GM08714 (cell line): ENCODE measurements around the gene TAOK2.

Source experiments
- H3K4me3 ChIP-seq: fragments of 200-500 bp; sonication (Bioruptor generic); 2 replicates; pipeline ENCODE4 v1.5.1; 2014; ENCODE audit warnings: mild to moderate bottlenecking, low read length, inconsistent platforms
- ZNF274 ChIP-seq: IDR thresholded peaks from 2 replicates; pipeline ENCODE4 v1.6.1; 2012; ENCODE audit warnings: mild to moderate bottlenecking, low read depth, low read length

The TAOK2 gene

GRCh38 chr16:29996766-29997250 lies 23.1 kb downstream of the TAOK2 start:
- no peak for TF ChIP-seq ZNF274
- H3K4me3 ChIP-seq = peak overlapping the region; percentile 81

GRCh38 chr16:29999605-30000004 lies 25.9 kb downstream of the TAOK2 start:
- no peak for TF ChIP-seq ZNF274

GRCh38 chr16:30000735-30001631 lies 27.3 kb downstream of the TAOK2 start:
- no peak overlapping the region for H3K4me3 ChIP-seq
- TF ChIP-seq ZNF274 = no peak

More at GRCh38 chr16:29999605-30000004, 25.9 kb downstream of the TAOK2 start:
- no peak overlapping the region for H3K4me3 ChIP-seq

GRCh38 chr16:30002614-30003346 lies 29.1 kb downstream of the TAOK2 start:
- H3K4me3 ChIP-seq = no peak overlapping the region
- no peak for TF ChIP-seq ZNF274

GRCh38 chr16:30003670-30004423 lies 30.2 kb downstream of the TAOK2 start:
- H3K4me3 ChIP-seq = no peak overlapping the region
- no peak for TF ChIP-seq ZNF274

GRCh38 chr16:30004424-30004776 lies 30.7 kb downstream of the TAOK2 start:
- TF ChIP-seq ZNF274 = no peak
- no peak overlapping the region for H3K4me3 ChIP-seq

- TF ChIP-seq ZNF274 = no peak
Observed at GRCh38 chr16:30004811-30005242, 31.2 kb downstream of the TAOK2 start.

GRCh38 chr16:30005341-30006094 lies 31.9 kb downstream of the TAOK2 start:
- TF ChIP-seq ZNF274 = no peak
- no peak overlapping the region for H3K4me3 ChIP-seq

More at GRCh38 chr16:30004811-30005242, 31.2 kb downstream of the TAOK2 start:
- no peak overlapping the region for H3K4me3 ChIP-seq

- TF ChIP-seq ZNF274 = no peak
- no peak overlapping the region for H3K4me3 ChIP-seq
Observed at GRCh38 chr16:30006095-30006473, 32.4 kb downstream of the TAOK2 start.

GRCh38 chr16:30006659-30007377 lies 33.1 kb downstream of the TAOK2 start:
- H3K4me3 ChIP-seq = no peak overlapping the region
- TF ChIP-seq ZNF274 = no peak

GRCh38 chr16:30007378-30007895 lies 33.8 kb downstream of the TAOK2 start:
- no peak for TF ChIP-seq ZNF274
- no peak overlapping the region for H3K4me3 ChIP-seq

- TF ChIP-seq ZNF274 = no peak
Observed at GRCh38 chr16:30009085-30009862, 35.6 kb downstream of the TAOK2 start.

More at GRCh38 chr16:30009085-30009862, 35.6 kb downstream of the TAOK2 start:
- no peak overlapping the region for H3K4me3 ChIP-seq
